Breast epithelium (tissue), 4 donors: ENCODE results near the gene SLC2A13. TPM values are rescaled to one million over a fixed set of nuclear protein-coding genes. Genes with fewer than 3 reads are reported as not detected.

Experiments
- DNase-seq, 2 donors: peaks; one replicate each; pipeline ENCODE4 v3.0.0-alpha.2; 2019; ENCODE audit warnings: low spot score in 2 of 2
- H3K27ac ChIP-seq, 2 donors: fragments of 200-600 bp; sonication (generic) in 1 of 2; one replicate each; pipeline ENCODE4 v1.5.1; 2016 to 2019; ENCODE audit warnings: mild to moderate bottlenecking in 1 of 2
- H3K27me3 ChIP-seq, 2 donors: fragments of 200-600 bp; sonication (generic) in 1 of 2; one replicate each; pipeline versions ENCODE4 v1.5.1 to v1.6.0; 2017 to 2019; ENCODE audit warnings: control low read depth in 1 of 2, mild to moderate bottlenecking in 1 of 2
- H3K36me3 ChIP-seq: fragments of 200-600 bp; one replicate; pipeline ENCODE4 v1.5.1; 2019
- H3K4me1 ChIP-seq, 2 donors: fragments of 200-600 bp; sonication (generic); one replicate each; pipeline ENCODE4 v1.5.1; 2016 to 2019; ENCODE audit warnings: control low read depth in 1 of 2
- H3K4me3 ChIP-seq, 3 donors: fragments of 200-600 bp; sonication (generic); 1 replicate in 2 of 3; 2 replicates in 1 of 3; pipeline ENCODE4 v1.5.1; 2016 to 2019; ENCODE audit warnings: mild to moderate bottlenecking in 3 of 3, moderate library complexity in 2 of 3
- H3K9me3 ChIP-seq, 2 donors: fragments of 200-600 bp; sonication (generic) in 1 of 2; one replicate each; pipeline ENCODE4 v1.5.1; 2016 to 2019; ENCODE audit warnings: control low read depth in 1 of 2
- CTCF ChIP-seq, 3 donors: fragments of 450-650 bp; IDR thresholded peaks; one replicate each; pipeline ENCODE4 v1.5.1; 2016 to 2017; ENCODE audit warnings: antibody characterized with exemption in 3 of 3, mild to moderate bottlenecking in 3 of 3, moderate library complexity in 3 of 3
- POLR2A ChIP-seq: fragments of 450-650 bp; IDR thresholded peaks from one replicate; pipeline ENCODE4 v1.6.1; 2016; ENCODE audit warnings: antibody characterized with exemption, mild to moderate bottlenecking, moderate library complexity
- POLR2AphosphoS5 ChIP-seq, 3 donors: sonication (generic); formaldehyde crosslinking; IDR thresholded peaks; one replicate each; pipeline ENCODE4 v1.6.1; 2017; ENCODE audit warnings: antibody characterized with exemption in 3 of 3
- intact Hi-C: fragments of 100-400 bp; cut with DNase I; formaldehyde crosslinking; loops from one replicate; pipeline ENCODE4 v1.15.1; 2023; ENCODE audit warnings: low total_unique reads
- total RNA-seq, 3 donors: library from RNA; depleted of rRNA; stranded (reverse); fragments of >200 nt; gene quantifications; one replicate each; pipeline ENCODE4 v1.1.0, GENCODE V29; 2016

The SLC2A13 gene
- total RNA-seq, 3 donors from 2014 or later, result 17.1 to 32.2 (median 22.0) TPM

GRCh38 chr12:39723831-39724230, 382.1 kb downstream of the SLC2A13 start:
- Histone ChIP-seq H3K27ac (no peak overlapping the region), H3K36me3 (no peaks in the 10 kb centered on the region), H3K4me1 (no peaks in the 10 kb centered on the region), H3K27me3 (no peaks in the 10 kb centered on the region), H3K4me3 (no peak overlapping the region), H3K9me3 (peaks cover 0 to 11% of the 10 kb centered on the region in 2 donors)
- no peak for TF ChIP-seq POLR2A
- TF ChIP-seq POLR2AphosphoS5 (IDR thresholded peaks at IDR 0.05), result no peak
- no peak for TF ChIP-seq CTCF (IDR thresholded peaks at IDR 0.05)
- intact Hi-C loops, result no loop called here
- no peak for DNase-seq

- intact Hi-C loops, result no loop called here
- no peak for DNase-seq
- Histone ChIP-seq H3K4me3 (no peak overlapping the region), H3K9me3 (peaks cover 0 to 9% of the 10 kb centered on the region in 2 donors), H3K36me3 (no peaks in the 10 kb centered on the region), H3K27ac (no peak overlapping the region), H3K4me1 (no peaks in the 10 kb centered on the region), H3K27me3 (no peaks in the 10 kb centered on the region)
- TF ChIP-seq CTCF (IDR thresholded peaks at IDR 0.05), result no peak
- no peak for TF ChIP-seq POLR2A
- no peak for TF ChIP-seq POLR2AphosphoS5 (IDR thresholded peaks at IDR 0.05)
Measured at GRCh38 chr12:39722504-39722903, 383.4 kb downstream of the SLC2A13 start.

- DNase-seq, result no peak
- H3K9me3 ChIP-seq, result no peaks in the 10 kb centered on the region
- no peaks in the 10 kb centered on the region for H3K4me1 ChIP-seq
- H3K4me3 ChIP-seq, result no peak overlapping the region
- H3K27ac ChIP-seq, result no peak overlapping the region
- no peaks in the 10 kb centered on the region for H3K27me3 ChIP-seq
- intact Hi-C loops, result no loop called here
- no peaks in the 10 kb centered on the region for H3K36me3 ChIP-seq
- TF ChIP-seq POLR2A, result no peak
- no peak for TF ChIP-seq POLR2AphosphoS5 (IDR thresholded peaks at IDR 0.05)
- TF ChIP-seq CTCF (IDR thresholded peaks at IDR 0.05), result no peak
Measured at GRCh38 chr12:39713552-39713951, 392.3 kb downstream of the SLC2A13 start.

- Histone ChIP-seq H3K4me1 (no peaks in the 10 kb centered on the region), H3K36me3 (no peaks in the 10 kb centered on the region), H3K27ac (no peak overlapping the region), H3K4me3 (no peak overlapping the region), H3K9me3 (no peaks in the 10 kb centered on the region), H3K27me3 (no peaks in the 10 kb centered on the region)
- intact Hi-C loops, result no loop called here
- DNase-seq, result no peak
- TF ChIP-seq POLR2AphosphoS5 (IDR thresholded peaks at IDR 0.05) (no peak), CTCF (IDR thresholded peaks at IDR 0.05) (no peak), POLR2A (no peak)
Measured at GRCh38 chr12:39712334-39712733, 393.5 kb downstream of the SLC2A13 start.

Other genes starting within 250 kb of the SLC2A13 start
- 10 to 100 TPM; 11.1 to 30.9 (median 13.5) TPM for gene LRRK2, start 118.9 kb upstream of the SLC2A13 start, total RNA-seq